ENCODE data around the gene MICAL3.

DNA sequence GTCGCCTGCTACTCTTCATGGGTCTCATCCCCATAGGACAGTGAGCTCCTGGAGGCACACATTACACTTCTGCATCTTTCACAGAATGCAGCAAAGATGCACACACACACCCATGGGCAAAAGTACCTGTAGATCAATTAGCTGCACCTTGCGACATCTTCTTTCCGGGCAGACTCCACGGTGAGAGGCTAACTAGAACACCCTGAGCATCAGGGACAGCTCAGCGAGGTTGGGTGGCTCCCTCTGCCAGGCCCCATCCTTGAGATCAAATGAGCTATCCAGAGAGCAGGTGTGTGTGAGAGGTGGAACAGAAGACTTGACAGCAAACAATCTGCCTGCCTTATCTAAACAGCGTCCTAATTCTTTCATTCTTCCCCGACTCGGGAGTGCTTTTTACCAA is 154.0 kb downstream of the MICAL3 start:
- no peak for TF ChIP-seq CHD2 (IDR thresholded peaks at IDR 0.05; ENCODE audit: low read length, partially characterized antibody)
- no peak for TF ChIP-seq POLR2AphosphoS5 (IDR thresholded peaks at IDR 0.05; ENCODE audit: low read depth, low read length)
- no peak for TF ChIP-seq FOXJ3 (CRISPR knock-in tag; IDR thresholded peaks at IDR 0.05)
- no peak for TF ChIP-seq CTCF (IDR thresholded peaks at IDR 0.05)
- TF ChIP-seq RFX5 (IDR thresholded peaks at IDR 0.05; ENCODE audit: low read length) = no peak
- TF ChIP-seq, protein P1, sequence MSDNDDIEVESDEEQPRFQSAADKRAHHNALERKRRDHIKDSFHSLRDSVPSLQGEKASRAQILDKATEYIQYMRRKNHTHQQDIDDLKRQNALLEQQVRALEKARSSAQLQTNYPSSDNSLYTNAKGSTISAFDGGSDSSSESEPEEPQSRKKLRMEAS (IDR thresholded peaks at IDR 0.05; ENCODE audit: low read depth) = no peak
- no peak for TF ChIP-seq SIN3A (IDR thresholded peaks at IDR 0.05; ENCODE audit: borderline replicate concordance, low read depth, low read length)
- no peak for TF ChIP-seq EP300 (IDR thresholded peaks at IDR 0.05; ENCODE audit: borderline replicate concordance in 1 of 2, low read depth in 1 of 2, low read length in 1 of 2)
- no peak for TF ChIP-seq REST (IDR thresholded peaks at IDR 0.05; ENCODE audit: low read depth, low read length)
- no peak for TF ChIP-seq TAF1 (IDR thresholded peaks at IDR 0.05; ENCODE audit: borderline replicate concordance, low read depth, low read length)
- no peak for TF ChIP-seq RXRA (IDR thresholded peaks at IDR 0.05; ENCODE audit: borderline replicate concordance, low read depth)
- no peak for TF ChIP-seq MXI1 (IDR thresholded peaks at IDR 0.05; ENCODE audit: low read depth, low read length)
- no peak for TF ChIP-seq YY1 (IDR thresholded peaks at IDR 0.05; ENCODE audit: low read depth)
- TF ChIP-seq IRF3 (IDR thresholded peaks at IDR 0.05; ENCODE audit: low read depth, low read length) = no peak
